ENCODE results near the gene SETD2. TPM values are rescaled to one million over a fixed set of nuclear protein-coding genes. Genes with fewer than 3 reads are reported as not detected.

SETD2 gene
- total RNA-seq, 2 experiments from 2014 or later: 55.7 to 74.5 TPM

DNA sequence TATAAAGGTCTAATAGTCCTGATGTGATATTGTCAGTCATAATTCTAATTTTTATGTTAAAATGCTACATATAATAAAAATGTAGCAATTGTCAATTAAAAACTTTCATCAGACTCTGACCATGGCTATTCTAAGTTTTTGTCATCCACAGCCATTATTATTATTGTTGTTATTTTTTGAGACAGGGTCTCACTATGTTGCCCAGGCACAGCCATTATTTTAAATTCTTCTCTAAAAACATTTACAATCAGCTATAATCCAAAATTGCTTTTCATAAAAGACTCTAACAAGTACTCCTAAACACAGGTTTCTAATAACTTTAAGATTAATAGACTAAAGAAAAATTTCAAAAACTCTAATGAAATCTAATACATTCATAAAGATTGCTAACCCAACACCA lies 41.0 kb upstream of the SETD2 start:
- no TSS peak for BruUV-seq (replicated peaks)
- CTCF ChIA-PET (ENCODE audit: unreplicated experiment): no interaction called here
- H3K79me2 ChIP-seq (ENCODE audit: insufficient read depth, low read depth, low read length): no peaks in the 10 kb centered on the region

DNA sequence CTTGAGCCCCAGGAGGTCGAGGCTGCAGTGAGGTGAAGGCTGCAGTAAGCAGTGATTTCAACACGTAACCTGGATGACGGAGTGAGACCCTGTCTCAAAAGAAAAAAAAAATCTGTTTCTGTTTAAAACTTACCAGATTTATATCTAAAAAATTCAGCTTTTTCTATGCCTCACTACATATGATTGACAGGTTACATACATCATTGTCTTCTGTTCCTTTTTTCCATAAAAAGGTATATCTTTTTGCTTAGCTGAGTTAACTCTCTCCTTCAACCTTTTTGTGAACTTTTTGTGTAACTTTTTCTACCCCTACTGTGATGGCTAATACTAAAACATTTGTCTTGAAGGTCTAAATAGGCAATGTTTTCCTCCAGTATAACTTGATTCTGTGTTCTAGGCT lies 38.6 kb upstream of the SETD2 start:
- POLR2A ChIA-PET: interaction anchor here (0.6 kb wide), 2 partner anchors 100 to 264 kb away, joined by 4 to 5 read pairs; no protein-coding TSS in a partner anchor
- H3K79me2 ChIP-seq (ENCODE audit: insufficient read depth, low read depth, low read length): no peaks in the 10 kb centered on the region
- CTCF ChIA-PET (ENCODE audit: unreplicated experiment): no interaction called here
- no peak overlapping the region for H3K4me2 ChIP-seq (ENCODE audit: low read length)
- no peaks in the 10 kb centered on the region for H3K4me1 ChIP-seq (ENCODE audit: insufficient read depth, low read length, poor library complexity, severe bottlenecking)
- no TSS peak for BruUV-seq (replicated peaks)
- H3K27ac ChIP-seq (ENCODE audit: low read depth, low read length, poor library complexity, severe bottlenecking): no peak overlapping the region
- no peaks in the 10 kb centered on the region for H3K9me3 ChIP-seq (ENCODE audit: low read length)
- H2AFZ ChIP-seq (ENCODE audit: low read length): no peak overlapping the region
- TF ChIP-seq, protein P1, sequence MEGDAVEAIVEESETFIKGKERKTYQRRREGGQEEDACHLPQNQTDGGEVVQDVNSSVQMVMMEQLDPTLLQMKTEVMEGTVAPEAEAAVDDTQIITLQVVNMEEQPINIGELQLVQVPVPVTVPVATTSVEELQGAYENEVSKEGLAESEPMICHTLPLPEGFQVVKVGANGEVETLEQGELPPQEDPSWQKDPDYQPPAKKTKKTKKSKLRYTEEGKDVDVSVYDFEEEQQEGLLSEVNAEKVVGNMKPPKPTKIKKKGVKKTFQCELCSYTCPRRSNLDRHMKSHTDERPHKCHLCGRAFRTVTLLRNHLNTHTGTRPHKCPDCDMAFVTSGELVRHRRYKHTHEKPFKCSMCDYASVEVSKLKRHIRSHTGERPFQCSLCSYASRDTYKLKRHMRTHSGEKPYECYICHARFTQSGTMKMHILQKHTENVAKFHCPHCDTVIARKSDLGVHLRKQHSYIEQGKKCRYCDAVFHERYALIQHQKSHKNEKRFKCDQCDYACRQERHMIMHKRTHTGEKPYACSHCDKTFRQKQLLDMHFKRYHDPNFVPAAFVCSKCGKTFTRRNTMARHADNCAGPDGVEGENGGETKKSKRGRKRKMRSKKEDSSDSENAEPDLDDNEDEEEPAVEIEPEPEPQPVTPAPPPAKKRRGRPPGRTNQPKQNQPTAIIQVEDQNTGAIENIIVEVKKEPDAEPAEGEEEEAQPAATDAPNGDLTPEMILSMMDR (conservative IDR thresholded peaks at IDR 0.05; ENCODE audit: low read length): no peak
- no peak for TF ChIP-seq EZH2phosphoT487 (IDR thresholded peaks at IDR 0.05; ENCODE audit: borderline replicate concordance, low read depth, low read length)
- intact Hi-C loops (cut with micrococcal nuclease; ENCODE audit: unreplicated experiment): no loop called here
- H4K20me1 ChIP-seq (ENCODE audit: insufficient read depth, low read length): no peaks in the 10 kb centered on the region
- H3K36me3 ChIP-seq (ENCODE audit: insufficient read depth, low read length): no peaks in the 10 kb centered on the region
- DNase-seq (ENCODE audit: low spot score): no peak
- no peak overlapping the region for H3K4me3 ChIP-seq (ENCODE audit: low read depth, low read length, poor library complexity, severe bottlenecking)
- H3K9me2 ChIP-seq (ENCODE audit: insufficient read depth, low read length): no peaks in the 10 kb centered on the region

More for the DNA sequence above, 41.0 kb upstream of the SETD2 start:
- Histone ChIP-seq H3K36me3 (ENCODE audit: insufficient read depth, low read length) (no peaks in the 10 kb centered on the region), H2AFZ (ENCODE audit: low read length) (no peak overlapping the region), H3K27ac (ENCODE audit: low read depth, low read length, poor library complexity, severe bottlenecking) (no peak overlapping the region), H4K20me1 (ENCODE audit: insufficient read depth, low read length) (no peaks in the 10 kb centered on the region), H3K4me2 (ENCODE audit: low read length) (no peak overlapping the region), H3K4me3 (ENCODE audit: low read depth, low read length, poor library complexity, severe bottlenecking) (no peak overlapping the region), H3K9me2 (ENCODE audit: insufficient read depth, low read length) (no peaks in the 10 kb centered on the region), H3K9me3 (ENCODE audit: low read length) (no peaks in the 10 kb centered on the region), H3K4me1 (ENCODE audit: insufficient read depth, low read length, poor library complexity, severe bottlenecking) (no peaks in the 10 kb centered on the region)
- intact Hi-C loops (cut with micrococcal nuclease; ENCODE audit: unreplicated experiment): no loop called here
- no peak for DNase-seq (ENCODE audit: low spot score)
- TF ChIP-seq, protein P1 (conservative IDR thresholded peaks at IDR 0.05; ENCODE audit: low read length): no peak
- TF ChIP-seq EZH2phosphoT487 (IDR thresholded peaks at IDR 0.05; ENCODE audit: borderline replicate concordance, low read depth, low read length): no peak
- POLR2A ChIA-PET: interaction anchor here (0.6 to 1.3 kb wide), 4 partner anchors 10 to 143 kb away, joined by 3 to 5 read pairs (median 4); no protein-coding TSS in a partner anchor

DNA sequence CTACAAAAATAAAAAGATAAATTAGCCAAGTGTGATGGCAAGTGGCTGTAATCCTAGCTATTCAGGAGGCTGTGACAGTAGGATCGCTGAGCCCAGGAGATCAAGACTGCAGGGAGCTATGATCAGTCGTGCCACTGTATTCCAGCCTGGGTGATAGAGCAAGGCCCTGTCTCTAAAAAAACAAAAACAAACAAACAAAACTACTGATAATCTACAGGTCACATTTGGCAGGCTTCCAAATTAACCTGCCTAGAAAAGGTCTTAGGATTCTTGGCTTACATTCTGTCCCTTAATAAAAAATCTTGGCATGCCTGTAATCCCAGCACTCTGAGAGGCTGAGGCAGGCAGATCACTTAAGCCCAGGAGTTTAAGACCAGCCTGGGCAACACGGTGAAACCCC lies 33.4 kb upstream of the SETD2 start:
- Histone ChIP-seq H3K79me2 (ENCODE audit: insufficient read depth, low read depth, low read length) (no peaks in the 10 kb centered on the region), H3K27ac (ENCODE audit: low read depth, low read length, poor library complexity, severe bottlenecking) (no peak overlapping the region), H4K20me1 (ENCODE audit: insufficient read depth, low read length) (no peaks in the 10 kb centered on the region), H3K9me3 (ENCODE audit: low read length) (no peaks in the 10 kb centered on the region), H3K36me3 (ENCODE audit: insufficient read depth, low read length) (no peaks in the 10 kb centered on the region), H3K4me3 (ENCODE audit: low read depth, low read length, poor library complexity, severe bottlenecking) (no peak overlapping the region), H3K4me1 (ENCODE audit: insufficient read depth, low read length, poor library complexity, severe bottlenecking) (no peaks in the 10 kb centered on the region), H3K9me2 (ENCODE audit: insufficient read depth, low read length) (no peaks in the 10 kb centered on the region), H3K4me2 (ENCODE audit: low read length) (no peak overlapping the region), H2AFZ (ENCODE audit: low read length) (no peak overlapping the region)
- intact Hi-C loops (cut with micrococcal nuclease; ENCODE audit: unreplicated experiment): no loop called here
- CTCF ChIA-PET (ENCODE audit: unreplicated experiment): no interaction called here
- no peak for DNase-seq (ENCODE audit: low spot score)
- POLR2A ChIA-PET: interaction anchor here (0.6 kb wide), 2 partner anchors 521 to 952 kb away, joined by 3 to 4 read pairs; no protein-coding TSS in a partner anchor
- BruUV-seq (replicated peaks): no TSS peak
- TF ChIP-seq EZH2phosphoT487 (IDR thresholded peaks at IDR 0.05; ENCODE audit: borderline replicate concordance, low read depth, low read length): no peak
- TF ChIP-seq, protein P1 (conservative IDR thresholded peaks at IDR 0.05; ENCODE audit: low read length): no peak
